GM18867 (cell line): ENCODE results near the gene AHSG.

Experiments
- ATAC-seq: cut with Tn5 transposase; IDR thresholded peaks from one replicate; pipeline ENCODE4 v1.9.1; 2021; ENCODE audit warnings: mild to moderate bottlenecking, moderate library complexity; ENCODE audit not compliant: unreplicated experiment

The AHSG gene

DNA sequence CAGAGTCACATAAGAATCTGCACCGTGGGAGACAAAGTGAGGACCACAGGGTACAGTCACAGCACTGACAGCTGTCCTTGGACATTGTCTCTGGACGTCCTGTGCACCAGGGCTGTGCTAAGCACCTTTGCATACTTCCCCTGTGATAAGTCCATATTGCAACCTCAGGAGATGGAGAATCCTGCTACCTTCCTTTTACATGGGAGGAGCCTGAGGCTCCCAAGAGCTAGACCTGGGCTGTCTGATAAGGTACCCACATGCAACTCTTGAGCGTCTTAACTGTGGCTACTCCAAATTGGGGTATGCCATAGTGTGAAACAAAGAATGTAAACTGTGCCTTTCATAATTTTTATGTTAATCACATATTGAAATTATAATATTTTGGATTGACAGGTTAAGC, 24.8 kb downstream of the AHSG start:
- no peak for ATAC-seq

DNA sequence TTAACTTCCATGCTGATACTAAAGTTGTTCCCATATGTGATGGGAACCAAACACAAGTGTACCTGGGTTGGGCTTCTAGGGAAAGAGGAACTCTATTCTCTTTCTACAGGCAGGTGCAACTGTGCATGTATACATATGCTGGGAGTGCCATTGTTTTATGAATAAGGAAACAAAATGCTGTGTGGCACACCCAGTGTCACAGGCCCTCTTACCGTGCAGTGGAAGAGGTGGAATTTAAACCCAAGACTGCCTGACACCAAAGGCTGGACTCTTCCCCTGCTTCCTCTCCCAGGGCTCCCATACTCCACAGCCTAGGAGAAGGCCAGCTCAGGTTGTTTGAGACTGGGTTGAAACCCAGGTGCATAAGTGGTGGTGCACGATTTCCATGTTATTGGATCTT, 25.4 kb downstream of the AHSG start:
- no peak for ATAC-seq

DNA sequence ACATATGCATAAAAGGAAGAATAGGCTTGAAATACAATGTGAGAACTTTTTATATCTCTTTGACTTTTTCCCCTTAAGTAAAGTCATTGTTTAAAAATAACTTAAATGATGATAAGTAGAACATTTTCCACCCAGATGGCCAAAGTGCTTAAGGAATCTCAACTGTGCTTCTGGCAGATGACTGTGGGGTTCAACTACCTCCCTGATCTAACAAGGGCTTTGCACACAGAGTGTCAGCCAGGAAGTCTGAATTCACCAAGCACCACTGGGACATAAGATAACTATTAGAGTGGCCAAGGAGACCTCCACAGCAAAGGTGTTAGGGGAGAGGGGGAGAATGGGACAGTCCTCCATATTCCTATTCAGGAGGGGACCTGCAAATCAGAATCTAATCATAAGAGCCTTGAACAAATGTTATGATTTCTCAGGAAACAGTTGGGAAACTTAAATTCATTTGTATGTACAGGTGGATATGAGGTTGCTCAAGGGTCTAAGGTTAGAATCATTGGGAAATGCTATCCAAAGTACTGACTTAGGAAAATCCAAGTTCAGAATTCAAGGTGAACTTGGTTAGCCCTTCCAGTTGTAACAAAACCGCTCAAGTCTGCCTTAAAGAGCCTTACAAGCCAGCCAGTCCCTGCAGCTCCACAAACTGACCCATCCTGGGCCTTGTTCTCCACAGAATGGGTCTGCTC, 27.1 kb downstream of the AHSG start, which contains the start of gene FETUB:
Gene FETUB, plus strand, starts transcription at position 622 of the 695 bp plus-strand sequence. Its CDS starts 62 bp downstream, at position 684.
- ATAC-seq, result no peak

DNA sequence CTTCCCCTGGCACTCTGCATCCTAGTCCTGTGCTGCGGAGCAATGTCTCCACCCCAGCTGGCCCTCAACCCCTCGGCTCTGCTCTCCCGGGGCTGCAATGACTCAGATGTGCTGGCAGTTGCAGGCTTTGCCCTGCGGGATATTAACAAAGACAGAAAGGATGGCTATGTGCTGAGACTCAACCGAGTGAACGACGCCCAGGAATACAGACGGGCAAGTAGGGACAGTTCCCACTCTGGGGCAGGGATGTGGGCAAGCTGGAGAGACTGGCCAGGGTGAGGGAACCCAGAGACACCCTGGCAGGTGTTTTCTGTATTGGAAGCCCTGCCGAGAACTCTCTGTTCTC, 27.6 kb downstream of the AHSG start:
- no peak for ATAC-seq

DNA sequence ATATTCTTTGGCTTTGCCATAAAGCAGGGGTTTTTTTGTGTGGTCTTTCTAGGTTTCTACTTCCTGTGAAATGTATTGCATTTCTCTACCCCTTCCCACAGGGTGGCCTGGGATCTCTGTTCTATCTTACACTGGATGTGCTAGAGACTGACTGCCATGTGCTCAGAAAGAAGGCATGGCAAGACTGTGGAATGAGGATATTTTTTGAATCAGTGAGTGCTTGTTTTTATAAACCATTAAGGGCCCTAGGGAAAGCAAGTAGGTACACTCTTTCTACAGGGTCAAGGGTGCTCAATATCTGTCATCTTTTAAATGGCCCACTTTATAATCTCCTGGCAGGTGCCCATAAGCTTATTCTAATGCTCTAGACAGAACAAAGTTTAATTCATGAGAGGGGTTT, 28.1 kb downstream of the AHSG start:
- ATAC-seq, result no peak

DNA sequence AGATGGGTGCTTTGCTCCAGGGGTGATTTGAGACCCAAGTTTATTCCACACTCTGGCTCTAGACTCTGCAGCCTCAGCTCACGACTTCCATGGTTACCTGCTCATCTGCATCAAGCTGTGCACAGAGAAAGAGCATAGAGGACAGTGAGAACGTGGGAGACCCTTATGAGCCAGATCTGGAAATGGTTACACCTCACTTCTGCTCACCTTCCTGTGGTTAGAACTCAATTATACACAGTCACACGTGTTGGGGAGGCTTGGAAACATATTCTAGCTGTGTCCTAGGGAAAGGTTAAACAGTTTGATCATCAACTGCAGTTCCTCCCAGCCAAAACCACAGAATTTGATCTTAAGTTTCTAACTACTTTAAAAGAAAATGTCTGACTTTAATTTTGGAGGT, 29.2 kb downstream of the AHSG start:
- no peak for ATAC-seq

DNA sequence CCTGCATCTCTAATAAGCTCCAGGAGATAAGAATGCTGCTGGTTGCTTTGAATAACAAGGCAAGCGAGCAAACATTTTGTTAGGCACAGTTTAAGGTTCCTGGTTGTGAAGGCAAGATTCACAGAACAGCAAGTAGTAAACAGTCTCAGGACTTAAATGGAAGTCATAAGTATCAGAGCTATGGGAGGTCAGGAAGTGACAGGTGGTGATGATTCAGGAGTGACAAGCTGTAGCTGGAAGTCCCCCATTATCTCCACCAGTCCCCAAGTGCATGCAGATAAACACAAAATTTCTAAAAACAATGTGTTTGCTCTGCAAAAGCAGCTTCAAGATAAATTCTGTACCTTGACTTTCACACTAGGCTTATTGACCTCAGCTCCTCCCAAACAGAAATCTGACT, 30.6 kb downstream of the AHSG start:
- no peak for ATAC-seq

DNA sequence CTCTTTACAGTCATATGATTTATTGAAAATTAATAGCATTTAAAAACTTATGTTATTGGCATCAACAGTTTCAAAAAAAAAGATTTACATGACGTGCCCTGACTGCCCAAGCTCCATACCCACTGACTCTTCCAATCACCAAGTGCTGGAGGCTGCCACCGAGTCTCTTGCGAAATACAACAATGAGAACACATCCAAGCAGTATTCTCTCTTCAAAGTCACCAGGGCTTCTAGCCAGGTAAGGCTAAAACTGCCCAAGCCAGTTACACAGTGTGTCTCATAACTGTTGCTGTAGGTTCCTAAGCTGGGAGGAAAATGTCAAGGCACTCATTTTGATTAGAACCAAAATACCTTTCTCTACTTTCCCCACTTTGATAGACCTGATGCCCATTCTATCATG, 31.8 kb downstream of the AHSG start:
- ATAC-seq, result no peak

DNA sequence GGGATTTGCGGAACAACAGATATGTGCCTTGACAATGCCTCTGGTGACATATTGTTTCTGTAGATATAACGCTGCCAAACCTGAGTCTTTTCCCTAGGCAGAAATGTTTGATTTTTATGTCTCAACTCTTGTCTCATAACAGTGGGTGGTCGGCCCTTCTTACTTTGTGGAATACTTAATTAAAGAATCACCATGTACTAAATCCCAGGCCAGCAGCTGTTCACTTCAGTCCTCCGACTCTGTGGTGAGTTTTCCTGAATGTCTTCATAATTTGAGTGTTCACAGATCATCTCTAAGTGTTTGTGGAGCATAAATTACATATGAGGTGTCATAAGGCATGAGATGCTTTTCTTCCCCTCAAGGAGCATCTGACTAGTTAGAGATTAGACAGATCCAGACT, 33.2 kb downstream of the AHSG start:
- ATAC-seq, result no peak

DNA sequence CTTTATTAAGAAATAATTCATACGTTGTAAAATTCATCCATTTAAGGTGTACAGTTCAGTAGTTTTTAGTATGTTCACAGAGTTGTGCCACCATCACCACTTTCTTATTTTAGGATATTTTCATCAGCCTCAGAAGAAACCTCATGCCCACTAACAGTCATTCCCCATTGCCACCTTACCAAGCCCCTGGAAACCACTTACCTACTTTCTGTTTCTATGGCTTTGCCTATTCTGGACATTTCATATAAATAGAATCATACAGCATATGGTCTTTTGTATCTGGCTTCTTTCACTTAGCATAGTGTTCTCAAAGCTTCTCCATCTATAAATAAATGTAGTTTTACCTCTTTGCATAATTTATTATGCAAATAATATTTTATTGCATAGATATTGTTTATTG, 34.0 kb downstream of the AHSG start:
- no peak for ATAC-seq

DNA sequence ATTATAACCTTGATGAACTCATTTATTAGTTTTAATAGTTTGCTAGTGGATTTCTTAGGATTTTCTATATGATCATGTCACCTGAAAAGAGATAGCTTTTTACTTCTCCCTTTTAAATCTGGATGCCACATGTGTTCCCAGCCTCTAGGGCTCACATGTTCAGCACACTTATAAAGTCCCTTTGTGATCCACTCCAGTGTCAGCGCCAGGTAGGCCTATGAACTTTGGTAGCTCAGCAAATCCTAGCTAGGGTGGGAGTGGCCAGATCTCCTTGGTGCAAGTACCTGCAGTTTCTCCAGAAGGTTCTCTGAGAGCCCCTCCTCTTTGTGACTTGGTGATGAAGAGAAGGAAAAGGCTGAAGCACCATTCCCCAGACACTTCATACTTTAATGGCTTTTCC, 36.0 kb downstream of the AHSG start:
- no peak for ATAC-seq

DNA sequence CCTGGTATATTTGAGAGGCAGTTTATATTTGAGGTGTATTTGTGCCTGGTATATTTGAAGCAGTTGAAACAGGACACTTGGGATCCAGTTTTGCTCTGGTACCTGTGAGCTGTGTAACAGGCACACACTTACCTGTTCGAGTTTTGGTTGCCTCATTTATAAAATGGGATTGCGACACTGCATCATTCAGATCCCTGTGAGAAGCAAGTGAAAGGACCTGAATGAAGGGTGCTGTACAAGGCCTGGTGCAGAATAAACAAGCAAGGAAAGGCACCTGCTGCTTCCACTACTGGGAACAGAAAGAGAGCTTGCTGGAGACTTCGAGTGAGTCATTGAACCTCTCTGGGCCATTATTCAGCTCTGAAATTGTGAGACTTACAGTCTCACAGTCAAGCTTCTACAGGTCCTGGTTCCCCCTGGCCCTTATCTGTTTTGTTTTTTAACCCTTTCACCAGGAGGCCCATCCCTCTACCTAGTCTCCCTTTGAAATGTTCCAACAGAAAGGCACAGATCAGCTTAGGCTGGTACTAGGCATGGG, 38.9 kb downstream of the AHSG start:
- no peak for ATAC-seq

DNA sequence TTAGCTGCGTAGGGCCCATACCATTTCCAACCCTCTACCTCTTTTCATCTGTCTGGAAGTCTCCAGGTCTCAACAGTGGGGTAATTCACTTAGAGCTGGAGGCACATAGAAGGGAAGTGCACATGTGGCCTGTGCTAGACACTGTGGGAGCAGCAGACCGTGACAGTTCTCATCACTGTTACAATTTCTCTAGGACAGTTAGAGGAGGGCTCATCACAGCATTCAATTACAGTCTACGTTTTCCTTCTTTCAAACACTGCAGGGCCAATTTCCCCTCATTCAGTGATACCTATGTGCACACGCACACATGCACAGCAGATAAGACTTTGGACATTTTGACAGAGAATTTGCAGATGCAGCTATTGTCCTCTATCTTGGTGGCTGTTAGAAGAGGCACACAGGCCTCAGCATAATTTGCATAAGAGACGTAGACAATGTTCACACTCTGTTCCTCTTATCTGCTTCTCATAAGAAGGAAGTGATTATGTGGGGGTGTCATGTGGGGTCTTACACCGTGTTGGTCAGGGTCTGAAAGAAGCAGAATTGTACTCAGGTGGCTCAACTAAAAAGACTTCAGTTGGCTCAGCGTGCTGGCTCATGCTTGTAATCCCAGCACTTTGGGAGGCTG, 40.3 kb downstream of the AHSG start:
- ATAC-seq, result peak; percentile 93

DNA sequence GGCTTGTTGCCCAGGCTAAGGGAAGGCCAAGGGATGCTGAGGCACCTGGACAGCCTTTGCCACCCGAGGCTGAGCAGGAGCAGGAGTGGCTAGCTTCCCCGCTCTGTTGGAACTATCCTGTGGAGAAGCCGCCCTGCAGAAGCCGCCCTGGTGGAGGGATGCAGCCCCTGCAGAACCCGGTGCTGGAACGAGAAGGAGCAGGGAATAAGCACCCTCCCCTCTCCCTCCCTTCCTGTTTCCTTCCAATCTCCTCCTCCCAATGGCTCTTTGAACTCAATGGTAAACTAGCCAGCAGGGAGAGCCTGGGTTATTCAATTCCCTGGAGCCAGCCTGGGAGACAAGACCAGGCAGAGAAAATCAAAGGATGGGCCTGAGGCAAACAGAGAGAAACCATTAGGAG, 41.1 kb downstream of the AHSG start:
- ATAC-seq, result no peak

DNA sequence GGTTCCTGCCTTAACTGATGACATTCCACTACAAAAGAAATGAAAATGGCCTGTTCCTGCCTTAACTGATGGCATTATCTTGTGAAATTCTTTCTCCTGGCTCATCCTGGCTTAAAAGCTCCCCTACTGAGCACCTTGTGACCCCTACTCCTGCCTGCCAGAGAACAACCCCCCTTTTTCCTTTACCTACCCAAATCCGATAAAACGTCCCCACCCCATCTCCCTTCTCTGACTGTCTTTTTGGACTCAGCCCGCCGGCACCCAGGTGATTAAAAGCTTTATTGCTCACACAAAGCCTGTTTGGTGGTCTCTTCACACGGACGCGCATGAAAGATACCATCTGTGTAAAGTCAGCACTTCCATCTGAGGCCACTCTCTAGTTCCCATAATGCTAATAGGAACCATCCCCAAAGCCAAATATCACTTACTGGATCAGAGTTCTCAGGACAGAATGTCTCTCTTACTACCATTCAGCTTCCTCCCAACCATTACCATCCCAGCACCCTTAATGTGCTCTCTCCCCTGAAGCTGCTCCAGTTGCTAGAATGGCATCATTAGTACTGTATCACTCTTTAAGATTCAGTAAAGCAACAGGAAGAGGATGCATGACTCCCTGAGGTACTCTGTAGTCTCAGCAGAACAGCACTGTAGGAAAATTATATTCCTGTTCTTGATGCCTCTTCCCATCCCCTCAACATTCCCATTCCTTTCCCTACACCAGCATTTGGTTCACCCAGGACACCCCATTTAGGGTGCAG, 50.7 kb downstream of the AHSG start:
- no peak for ATAC-seq

DNA sequence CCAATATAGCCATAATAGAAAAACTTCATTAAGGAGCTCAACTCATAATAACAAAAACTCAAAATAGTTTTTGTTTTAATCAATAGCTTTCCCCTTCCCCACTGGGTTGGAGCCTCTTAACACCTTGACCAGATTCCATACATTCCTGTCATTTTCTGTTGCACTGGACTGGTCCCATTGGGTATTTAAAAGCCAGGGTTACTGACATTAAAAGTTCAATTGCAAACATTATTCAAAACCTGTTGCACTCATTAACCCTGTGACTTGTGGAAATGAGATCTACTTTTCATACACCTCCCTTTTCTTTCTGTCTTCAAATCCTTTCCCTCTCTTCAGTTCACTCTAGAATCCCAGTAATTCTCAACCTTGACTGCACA, 51.2 kb downstream of the AHSG start:
- ATAC-seq, result no peak

DNA sequence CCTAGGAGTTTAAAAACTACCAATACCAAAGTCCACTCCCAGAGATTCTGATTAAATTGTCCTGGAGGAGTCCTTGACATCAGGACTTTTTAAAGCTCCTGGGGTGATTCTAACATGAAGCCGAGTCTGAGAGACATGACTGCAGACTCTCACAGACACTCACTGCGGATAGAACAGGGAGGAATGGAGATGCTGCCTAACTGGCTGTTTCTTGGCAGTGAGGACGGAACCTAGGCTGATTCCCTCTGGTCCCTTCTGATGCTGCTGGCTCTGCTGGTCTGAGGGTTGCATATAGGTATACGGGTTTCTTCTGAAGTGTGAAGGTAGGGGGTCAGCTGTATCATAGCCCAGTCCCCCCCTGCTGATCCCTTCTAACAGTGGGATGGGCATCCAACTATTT, 51.6 kb downstream of the AHSG start:
- no peak for ATAC-seq

DNA sequence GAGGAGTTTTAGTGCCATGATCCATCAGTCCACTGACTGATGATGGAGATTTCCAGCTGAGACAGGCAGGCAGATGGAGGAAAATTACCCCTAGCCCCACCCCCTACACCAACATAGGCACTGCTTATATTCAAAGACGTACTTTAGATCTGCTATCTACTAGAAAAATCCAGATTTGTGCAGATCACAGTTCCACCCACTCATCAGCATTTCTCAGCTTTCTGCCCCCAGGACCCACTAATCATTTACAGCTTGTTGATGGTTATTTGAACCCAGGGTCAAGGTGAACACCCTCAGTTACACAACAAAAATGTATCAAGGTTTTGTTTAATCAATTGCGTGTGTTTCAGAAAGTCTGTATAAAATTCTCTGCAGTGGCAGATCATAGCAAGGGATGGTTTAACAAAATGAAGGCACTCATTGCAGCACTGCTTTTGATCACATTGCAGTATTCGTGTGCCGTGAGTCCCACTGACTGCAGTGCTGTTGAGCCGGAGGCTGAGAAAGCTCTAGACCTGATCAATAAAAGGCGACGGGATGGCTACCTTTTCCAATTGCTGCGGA, 52.8 kb downstream of the AHSG start, which contains the start of gene HRG:
Gene HRG, plus strand, starts transcription at position 390 of the 564 bp plus-strand sequence. Its CDS starts 18 bp downstream, at position 408.
- no peak for ATAC-seq

DNA sequence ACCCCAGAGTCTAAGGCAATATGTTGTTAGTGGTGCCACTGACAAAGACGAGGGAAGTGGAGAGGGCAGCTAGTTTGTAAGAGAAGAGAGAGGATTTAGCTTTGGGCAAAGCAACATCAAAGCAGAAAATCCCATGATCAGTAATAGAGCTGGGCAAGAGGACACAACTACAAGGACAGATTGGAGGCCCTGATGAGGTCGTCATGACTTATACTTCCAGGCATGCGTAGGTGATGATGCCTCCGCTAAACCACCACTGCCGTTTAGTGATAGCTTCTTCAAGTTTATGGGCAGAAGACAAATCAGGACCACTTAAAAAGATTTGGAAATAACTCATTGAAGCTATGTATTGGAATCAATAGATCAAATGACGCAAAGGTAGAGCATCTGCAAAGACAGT, 55.6 kb downstream of the AHSG start:
- ATAC-seq, result no peak

DNA sequence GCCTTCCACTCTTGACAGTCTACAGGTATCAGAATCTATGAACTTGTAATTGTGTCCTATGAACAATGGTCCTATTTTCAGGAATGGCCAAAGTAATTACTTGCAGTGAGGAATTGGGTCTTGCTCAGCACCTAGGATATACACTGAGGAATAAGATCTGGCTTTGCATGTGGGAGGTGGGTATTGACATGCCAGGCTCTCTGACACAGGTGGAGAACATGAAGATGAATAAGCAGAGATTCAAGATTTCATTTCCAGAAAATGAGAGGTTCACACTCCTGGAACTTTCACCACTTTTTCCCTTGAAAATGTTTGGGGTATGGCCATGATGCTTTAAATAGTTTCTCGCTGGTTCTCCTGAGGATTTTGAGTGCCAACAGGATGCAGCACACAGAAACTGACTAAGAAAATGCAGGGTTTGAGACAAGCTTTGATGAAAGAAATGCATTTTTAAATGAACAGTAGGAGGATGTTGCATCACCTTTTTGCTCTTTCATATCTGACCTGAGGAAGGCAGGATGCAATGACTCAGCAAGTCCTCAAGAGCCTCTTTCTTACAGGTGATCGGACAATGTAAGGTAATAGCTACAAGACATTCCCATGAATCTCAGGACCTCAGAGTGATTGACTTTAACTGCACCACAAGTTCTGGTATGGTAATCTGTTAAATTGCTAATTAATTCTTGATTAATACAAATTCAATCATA, 56.7 kb downstream of the AHSG start:
- ATAC-seq, result no peak

DNA sequence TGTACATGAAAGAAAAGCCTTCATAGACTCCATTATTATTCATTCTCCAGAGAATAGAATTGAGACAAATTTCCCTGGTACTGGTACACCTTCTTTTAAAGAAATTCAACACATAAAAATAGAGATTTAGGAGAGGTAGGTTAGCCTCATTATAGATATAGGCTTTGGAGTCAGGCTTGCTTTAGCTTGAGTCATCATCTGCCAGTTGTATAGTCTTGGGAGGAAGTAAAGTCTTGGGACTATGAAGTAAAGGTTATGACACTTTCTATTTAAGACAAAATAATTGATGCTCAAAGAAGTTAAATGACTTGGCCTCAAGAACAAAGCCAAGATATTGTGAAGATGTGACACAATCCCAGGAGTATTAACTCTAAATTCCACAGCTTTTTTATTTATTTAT, 57.3 kb downstream of the AHSG start:
- ATAC-seq, result no peak
